SHP77 (cell line): ENCODE results near the gene SLC1A3.
A peak's percentile ranks its signal among the peaks of the same experiment; 100 is the strongest.

Experiments used
- DNase-seq, 2 experiments: peaks; one replicate each; lab custom pipeline; 2025; lab: John Stamatoyannopoulos, UW

The SLC1A3 gene

DNA sequence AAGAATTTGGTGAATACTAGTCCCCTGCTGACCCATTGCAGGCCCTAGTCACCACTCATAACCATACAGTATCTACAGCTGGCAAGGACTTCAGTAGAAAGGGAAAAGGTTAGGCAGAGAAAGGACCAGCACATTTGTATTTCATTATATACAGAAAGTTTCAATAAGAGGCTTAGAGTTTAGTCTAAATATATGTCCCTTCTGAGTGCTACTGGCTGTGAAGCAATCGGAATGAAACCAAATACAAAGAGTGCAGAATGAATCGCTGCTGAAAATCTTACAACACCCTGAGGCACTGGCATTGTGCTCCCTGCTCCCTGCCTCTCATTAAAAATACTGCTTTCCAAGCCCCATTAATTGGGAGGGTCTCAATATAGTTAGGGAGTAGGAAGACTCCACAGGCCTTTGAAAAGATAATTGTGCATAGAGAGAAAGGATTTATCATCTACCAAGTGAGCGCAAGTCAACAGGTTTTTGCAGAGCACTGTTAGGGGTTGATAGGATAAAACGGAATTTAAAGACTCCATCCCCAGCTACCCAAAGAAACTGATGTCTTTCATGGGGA, 110.8 kb downstream of the SLC1A3 start:
- no peak for DNase-seq

DNA sequence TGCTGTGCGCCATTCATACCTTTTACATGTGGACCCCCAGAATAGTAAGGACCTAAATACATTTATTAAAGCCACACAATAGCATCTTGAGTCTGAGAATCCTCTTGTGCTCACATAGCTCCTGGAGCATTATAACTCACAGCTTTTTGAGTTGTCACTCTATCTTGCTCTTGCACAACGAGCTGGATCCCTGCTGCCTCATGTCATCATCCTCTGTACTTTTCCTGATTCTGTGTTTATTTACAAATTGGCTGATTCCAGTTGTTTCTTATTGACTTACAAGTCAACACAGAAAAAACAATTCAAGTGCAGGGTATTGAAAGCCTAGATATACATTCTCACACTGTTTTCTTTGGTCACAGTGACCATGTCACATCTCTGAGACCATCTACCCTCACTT, 112.9 kb downstream of the SLC1A3 start:
- no peak for DNase-seq

DNA sequence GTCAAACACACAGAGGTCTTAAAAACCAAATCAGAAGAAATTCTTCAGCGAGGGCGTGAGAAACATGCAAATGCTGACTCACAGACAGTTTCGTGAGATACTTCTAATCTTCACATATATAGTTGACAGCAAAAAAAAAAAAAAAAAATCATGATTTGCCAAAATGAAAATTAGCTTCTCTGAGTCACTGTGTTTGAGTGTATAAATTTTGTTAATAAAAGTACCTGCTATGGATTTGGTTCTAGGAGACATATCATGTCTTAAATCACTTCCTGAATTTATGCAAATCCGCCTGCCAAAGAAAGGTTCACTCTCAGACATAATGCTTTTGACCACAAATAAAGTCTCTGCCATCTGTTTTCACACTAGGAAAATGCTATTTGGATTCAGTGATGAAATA, 114.3 kb downstream of the SLC1A3 start:
- no peak for DNase-seq

DNA sequence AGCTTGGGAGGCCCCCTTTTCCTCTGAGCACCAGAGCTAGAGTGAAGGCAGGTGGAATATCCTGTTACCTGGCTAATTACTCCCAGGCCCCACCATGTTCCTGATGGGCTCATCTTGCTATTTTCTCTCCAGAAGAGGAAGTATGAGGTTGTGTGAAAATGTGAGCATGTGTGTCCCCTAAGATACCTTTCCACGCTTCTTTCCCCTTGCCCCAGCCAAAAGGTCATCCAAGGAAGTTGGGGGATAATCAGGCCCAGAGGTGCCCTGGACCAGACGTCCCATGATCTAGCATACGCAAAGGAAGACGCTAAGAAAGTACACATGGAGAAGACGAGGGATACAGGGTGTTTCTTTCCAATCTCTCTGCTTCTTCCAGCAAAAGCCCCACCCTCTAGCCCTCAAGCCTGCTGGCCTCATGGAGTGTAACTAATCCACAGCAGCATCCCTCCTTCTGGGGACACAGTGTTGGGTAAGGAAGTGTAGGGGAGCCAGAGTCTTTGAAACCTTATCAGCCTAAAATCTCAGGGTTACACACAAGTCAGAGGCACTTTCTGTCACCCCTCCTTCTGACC, 115.3 kb downstream of the SLC1A3 start:
- no peak for DNase-seq

DNA sequence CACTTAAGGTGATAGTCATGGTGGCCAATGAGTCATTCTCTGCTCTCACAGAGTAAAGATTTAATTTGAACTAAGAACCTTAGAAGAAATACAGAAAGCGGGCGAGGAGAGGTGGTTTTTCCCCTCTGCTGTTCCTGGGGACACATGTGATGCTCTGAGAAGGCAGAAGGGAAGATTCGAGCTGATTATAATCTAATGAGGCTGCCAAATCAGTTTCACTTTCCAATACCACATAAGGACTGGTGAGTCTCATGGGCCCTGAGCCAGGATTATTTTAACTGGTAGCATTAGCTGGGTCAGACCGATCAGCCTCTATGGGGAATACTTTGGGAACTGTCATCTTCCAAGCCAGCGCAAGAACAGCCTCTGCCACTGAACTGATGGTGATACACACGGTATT, 116.5 kb downstream of the SLC1A3 start:
- no peak for DNase-seq

DNA sequence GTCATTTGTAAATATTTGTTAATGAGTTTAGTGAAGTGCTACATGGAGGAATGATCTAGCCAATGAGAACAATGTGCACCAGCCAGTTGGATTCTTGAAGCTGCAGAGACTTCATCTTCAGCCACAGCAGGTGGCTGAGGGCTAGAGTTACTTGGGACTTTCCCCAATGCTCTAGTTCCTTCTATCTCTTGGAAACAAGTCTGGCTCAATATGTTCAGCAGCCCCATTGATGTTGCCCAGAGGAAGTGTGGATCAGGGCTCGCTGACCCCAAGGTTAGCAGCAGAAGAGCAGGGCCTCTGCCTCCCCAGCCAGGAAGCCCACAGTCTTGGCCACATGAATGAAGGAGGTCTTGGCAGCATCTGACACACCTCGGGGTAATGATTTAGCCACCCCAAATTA, 117.5 kb downstream of the SLC1A3 start:
- DNase-seq = no peak

DNA sequence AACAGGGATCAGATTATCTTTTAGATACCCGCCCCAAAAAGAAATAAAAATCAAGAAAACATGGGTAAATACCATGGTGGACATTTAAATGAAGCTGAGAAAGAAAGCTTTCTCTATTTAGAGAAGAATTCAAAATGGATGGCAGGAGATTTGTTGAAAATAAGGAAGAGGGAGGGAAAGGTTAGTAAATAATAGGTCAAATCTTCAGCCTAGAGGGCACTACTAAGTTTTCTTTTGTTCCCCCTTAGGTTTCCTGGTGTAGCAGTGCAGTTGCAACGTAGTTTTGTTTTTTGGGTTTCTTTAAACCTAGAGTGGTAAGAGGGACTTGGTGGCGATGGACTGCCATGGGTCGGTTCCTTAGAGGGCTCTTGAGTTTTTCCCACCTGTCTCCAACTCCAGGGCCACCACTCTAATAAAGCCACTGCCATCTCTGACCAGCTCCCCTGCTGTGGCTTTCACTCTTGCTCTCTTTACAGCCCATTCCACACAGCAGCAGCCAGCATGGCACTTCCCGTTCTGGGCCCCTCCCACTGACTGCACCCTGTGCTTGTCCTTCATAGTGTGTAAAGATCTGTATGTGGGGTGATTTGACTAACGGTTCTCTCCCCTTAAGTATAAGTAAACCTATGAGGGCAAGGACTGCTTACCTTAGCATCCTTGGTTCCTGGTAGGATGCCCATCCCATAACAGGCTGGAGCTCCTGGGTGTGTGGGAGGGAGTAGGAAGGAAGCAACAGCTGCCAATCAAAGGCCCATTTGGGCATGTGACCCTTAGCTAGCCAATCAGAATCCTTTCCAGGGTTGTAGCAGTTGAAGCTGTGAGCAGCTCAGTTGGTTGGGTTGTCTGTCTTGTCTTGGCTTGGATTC, 118.3 kb downstream of the SLC1A3 start:
- peak in 1 of 2 experiments; percentile 45 for DNase-seq

DNA sequence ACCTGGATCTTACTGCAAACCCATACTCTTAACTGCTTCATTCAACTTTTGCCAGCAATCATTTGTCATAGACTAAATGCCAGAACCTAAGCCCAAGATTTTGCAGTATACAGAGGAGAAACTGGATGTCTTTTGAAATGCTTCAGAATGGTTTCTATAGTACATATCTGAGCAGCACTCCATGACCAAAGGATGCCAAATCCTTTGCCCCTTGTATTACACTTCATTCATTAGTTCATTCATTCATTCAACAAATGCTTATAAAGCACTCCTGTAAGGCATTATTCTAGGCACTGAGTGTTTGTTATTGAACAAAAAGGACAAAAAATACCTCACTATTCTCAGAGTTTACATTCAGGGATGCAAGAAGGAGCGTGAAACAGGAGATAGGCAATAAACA, 119.9 kb downstream of the SLC1A3 start:
- no peak for DNase-seq

DNA sequence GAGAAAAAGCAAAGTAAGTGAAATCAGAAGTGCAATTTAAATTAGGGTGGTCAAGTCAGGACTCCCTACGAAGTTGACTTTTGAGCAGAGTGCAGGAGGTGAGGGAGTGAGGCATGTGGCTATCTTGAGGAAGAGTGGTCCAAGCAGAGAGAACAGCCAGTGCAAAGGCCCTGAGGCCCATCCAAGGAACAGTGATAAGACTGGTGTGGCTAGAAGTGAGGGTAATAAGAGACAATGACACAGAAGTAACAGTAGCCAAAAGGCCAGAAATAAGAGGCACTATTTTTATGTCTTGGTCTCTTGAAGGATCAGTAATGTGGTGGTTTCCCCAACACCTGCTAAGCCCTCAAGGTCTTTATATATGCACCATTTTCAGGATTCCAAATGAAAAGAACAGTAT, 120.4 kb downstream of the SLC1A3 start:
- DNase-seq = no peak

DNA sequence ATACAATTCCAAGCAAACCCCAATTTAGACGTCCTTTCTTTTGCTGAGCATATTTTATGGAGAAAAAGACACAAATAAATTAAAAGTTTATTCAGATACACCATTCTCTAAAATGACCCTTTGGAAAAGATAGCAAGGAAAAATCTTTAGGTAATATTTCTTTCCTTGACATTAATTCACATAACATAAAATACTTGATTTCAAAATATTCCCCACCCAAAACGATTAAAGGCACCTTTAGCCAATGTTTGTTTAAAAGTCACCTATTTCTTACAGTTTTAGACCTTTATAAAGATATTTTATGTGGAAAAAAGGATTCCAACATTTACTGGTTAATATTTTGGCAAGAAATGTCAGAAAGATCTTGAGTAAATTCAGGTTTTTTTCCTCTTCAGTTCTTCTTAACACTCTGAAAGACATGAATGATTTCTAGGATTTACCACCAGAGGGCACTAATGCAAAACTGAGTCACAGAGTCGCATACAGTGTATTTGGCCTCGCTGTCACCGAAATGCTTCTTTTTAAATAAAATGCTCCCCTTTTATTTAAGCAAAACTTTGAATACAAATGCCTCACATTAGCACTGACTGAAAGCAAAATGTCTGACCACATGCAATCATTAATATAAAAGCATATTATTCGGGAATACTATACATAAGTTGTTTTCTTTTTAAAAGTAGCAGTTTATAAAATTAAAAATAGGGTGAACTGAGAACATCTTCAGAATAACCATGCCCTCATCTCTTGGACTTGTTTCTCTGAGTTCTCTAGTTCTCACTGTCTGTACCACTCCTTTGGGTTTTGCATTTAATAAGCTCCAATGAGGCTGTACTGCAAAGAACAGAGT, 122.5 kb downstream of the SLC1A3 start:
- peak; percentile 77 to 78 for DNase-seq

DNA sequence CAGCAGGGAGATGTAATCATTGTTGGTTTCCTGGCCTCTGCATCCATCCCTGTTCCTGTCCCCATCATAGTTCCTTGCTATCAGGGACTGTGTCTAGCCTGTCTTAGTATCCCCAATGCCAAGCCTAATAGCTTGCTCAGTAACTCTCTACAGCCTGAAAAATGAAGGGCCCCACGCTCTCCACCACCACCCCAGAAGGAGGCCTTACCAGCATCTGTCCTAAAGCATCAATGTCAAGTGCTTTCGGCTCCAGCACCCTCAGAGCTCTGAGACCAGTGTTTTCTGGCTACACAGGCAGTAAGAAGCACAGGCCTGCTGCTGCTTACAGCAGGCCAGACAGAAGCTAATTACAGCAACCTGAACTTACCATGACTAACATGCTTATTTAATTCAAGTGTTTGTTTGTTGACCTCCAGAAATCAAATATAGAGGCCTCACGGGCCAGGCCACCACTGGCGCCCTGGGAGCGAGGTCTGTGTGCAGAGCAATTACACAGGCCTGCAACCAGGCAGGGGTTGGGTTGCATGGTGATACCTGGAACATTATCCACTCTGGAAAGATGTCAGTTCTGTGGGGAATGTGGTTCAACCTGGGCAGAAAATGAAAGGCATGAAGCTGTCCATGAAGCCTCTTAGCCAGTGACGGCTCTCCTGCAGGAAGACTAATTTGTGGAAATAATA, 124.3 kb downstream of the SLC1A3 start:
- DNase-seq = no peak

DNA sequence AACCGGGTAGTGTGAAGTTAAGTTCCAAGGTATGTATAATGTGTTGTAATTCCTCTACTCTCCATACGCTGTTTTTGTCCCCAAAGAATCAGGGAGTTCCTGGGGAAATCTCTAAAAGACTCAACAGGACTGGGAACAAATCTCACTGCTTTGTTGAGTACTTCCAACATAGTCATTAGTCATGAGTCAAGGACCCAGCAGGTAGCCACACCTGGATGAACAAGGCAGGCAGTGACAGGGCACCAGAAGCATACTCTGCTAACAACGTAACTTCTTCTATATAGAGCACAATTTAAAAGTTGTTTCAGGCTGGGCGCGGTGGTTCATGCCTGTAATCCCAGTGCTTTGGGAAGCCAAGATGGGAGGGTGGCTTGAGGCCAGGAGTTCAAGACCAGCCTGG, 126.8 kb downstream of the SLC1A3 start:
- DNase-seq = no peak

DNA sequence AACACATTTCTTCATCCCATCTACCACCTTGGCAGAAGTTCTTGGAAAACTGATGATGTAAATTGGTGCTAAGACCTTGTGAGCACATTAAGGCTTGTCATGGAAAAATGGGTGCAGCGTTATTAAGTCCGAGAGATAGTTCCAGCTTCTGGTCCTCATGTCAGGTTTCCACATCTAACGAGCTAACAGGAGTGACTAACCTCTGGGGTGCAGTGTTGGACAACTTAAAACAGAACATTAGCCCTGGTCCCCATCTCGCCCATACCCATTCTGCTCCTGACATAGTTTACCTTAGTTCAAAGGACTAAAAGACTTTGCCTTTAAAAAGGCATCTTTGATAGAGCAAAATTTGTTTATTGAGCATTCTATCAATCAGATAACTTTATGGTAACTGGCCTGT, 128.0 kb downstream of the SLC1A3 start:
- peak in 1 of 2 experiments; percentile 37 for DNase-seq

DNA sequence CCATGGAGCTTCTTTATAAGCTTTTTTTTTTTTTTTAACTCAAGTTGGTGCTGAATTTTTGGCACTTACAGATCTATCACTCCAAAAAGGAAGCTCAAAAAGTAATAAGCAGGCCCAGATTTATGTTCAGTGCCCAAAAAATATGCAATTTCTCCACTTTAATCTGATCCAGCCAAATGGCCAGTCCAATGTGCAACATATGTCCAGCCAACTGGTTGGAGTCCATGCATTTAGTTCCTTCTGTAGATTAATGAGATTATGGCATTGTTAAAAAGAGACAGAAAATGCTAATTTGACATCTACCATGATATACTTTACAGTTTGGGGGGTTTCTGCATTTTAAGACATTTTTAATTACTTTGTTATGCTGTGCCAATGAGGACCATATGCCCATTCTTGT, 129.5 kb downstream of the SLC1A3 start:
- DNase-seq = no peak
